GM23248 (cell line): ENCODE measurements around the gene PKIG.

Experiments used
- EZH2 ChIP-seq: fragments of 200-600 bp; sonication (generic); IDR thresholded peaks from 2 replicates; pipeline ENCODE4 v1.6.1; 2018; ENCODE audit warnings: antibody characterized with exemption, mild to moderate bottlenecking; ENCODE audit not compliant: insufficient read depth, poor library complexity, severe bottlenecking
- EZH2phosphoT487 ChIP-seq: fragments of 200-600 bp; sonication (generic); IDR thresholded peaks from 2 replicates; pipeline ENCODE4 v1.6.1; 2018; ENCODE audit warnings: antibody characterized with exemption, moderate library complexity, mild to moderate bottlenecking, low read depth; ENCODE audit not compliant: insufficient read depth

- TF ChIP-seq EZH2phosphoT487: no peak
- no peak for TF ChIP-seq EZH2
Measured at GRCh38 chr20:44658810-44659209, 76.4 kb downstream of the PKIG start.
